HEK293 (cell line): ENCODE measurements around the gene SLC16A1.

Experiments
- CTCF ChIA-PET: fragments of 350-600 bp; formaldehyde crosslinking; extraction: SDS; loops from one replicate; lab custom pipeline; 2021; ENCODE audit warnings: antibody characterized with exemption; lab: Yijun Ruan, JAX
- POLR2A ChIA-PET: fragments of 300-600 bp; formaldehyde crosslinking; extraction: SDS; loops from one replicate; lab custom pipeline; 2020; ENCODE audit warnings: antibody characterized with exemption, inconsistent platforms; lab: Yijun Ruan, JAX
- H3K27ac ChIP-seq: fragments of 200-500 bp; sonication (Bioruptor generic); 2 replicates; pipeline ENCODE4 v1.5.1; 2014; ENCODE audit warnings: low read depth, low read length, control low read depth, inconsistent platforms; ENCODE audit errors: extremely low read depth
- H3K36me3 ChIP-seq, 2 experiments: fragments of 200-500 bp in 1 of 2; sonication (Bioruptor generic) in 1 of 2; 1 replicate in 1 of 2; 2 replicates in 1 of 2; pipeline ENCODE4 v1.5.1; 2014 to 2017; ENCODE audit warnings: inconsistent platforms in 2 of 2, low read length in 2 of 2; ENCODE audit not compliant: control insufficient read depth in 2 of 2, insufficient read depth in 1 of 2
- H3K4me1 ChIP-seq: fragments of 200-500 bp; sonication (Bioruptor generic); 2 replicates; pipeline ENCODE4 v1.5.1; 2014; ENCODE audit warnings: mild to moderate bottlenecking, low read length, inconsistent platforms; ENCODE audit not compliant: control insufficient read depth, insufficient read depth
- H3K4me3 ChIP-seq: 2 replicates; pipeline ENCODE4 v1.5.1; 2011; ENCODE audit warnings: low read depth, mild to moderate bottlenecking, control low read depth, low read length, moderate library complexity
- H3K9me3 ChIP-seq: fragments of 200-500 bp; sonication (Bioruptor generic); 2 replicates; pipeline ENCODE4 v1.5.1; 2014; ENCODE audit warnings: low read depth, low read length, inconsistent platforms; ENCODE audit not compliant: control insufficient read depth, insufficient read depth
- KLF16 ChIP-seq: fragments of 450-650 bp; formaldehyde crosslinking; IDR thresholded peaks from 2 replicates; pipeline ENCODE4 v1.5.1; 2017; ENCODE audit warnings: missing biosample characterization, missing genetic modification characterization
- KLF17 ChIP-seq: fragments of 450-650 bp; formaldehyde crosslinking; IDR thresholded peaks from 2 replicates; pipeline ENCODE4 v1.5.1; 2016; ENCODE audit warnings: missing biosample characterization, missing genetic modification characterization
- MZF1 ChIP-seq: fragments of 450-650 bp; formaldehyde crosslinking; IDR thresholded peaks from 2 replicates; pipeline ENCODE4 v1.5.1; 2017; ENCODE audit warnings: missing biosample characterization, missing genetic modification characterization, borderline replicate concordance
- SCRT2 ChIP-seq: fragments of 450-650 bp; formaldehyde crosslinking; IDR thresholded peaks from 2 replicates; pipeline ENCODE4 v1.5.1; 2016; ENCODE audit warnings: missing biosample characterization, missing genetic modification characterization
- SP2 ChIP-seq: fragments of 450-650 bp; formaldehyde crosslinking; IDR thresholded peaks from 2 replicates; pipeline ENCODE4 v1.5.1; 2016; ENCODE audit warnings: missing biosample characterization, missing genetic modification characterization
- ZBTB17 ChIP-seq: fragments of 450-650 bp; formaldehyde crosslinking; IDR thresholded peaks from 2 replicates; pipeline ENCODE4 v1.5.1; 2016; ENCODE audit warnings: missing biosample characterization, missing genetic modification characterization
- ZBTB20 ChIP-seq: fragments of 450-650 bp; formaldehyde crosslinking; IDR thresholded peaks from 2 replicates; pipeline ENCODE4 v1.5.1; 2016; ENCODE audit warnings: missing biosample characterization, missing genetic modification characterization
- ZFHX2 ChIP-seq: fragments of 450-650 bp; formaldehyde crosslinking; conservative IDR thresholded peaks from 2 replicates; pipeline ENCODE4 v1.5.1; 2016; ENCODE audit warnings: missing biosample characterization, missing genetic modification characterization
- ZIC2 ChIP-seq: fragments of 450-650 bp; formaldehyde crosslinking; IDR thresholded peaks from 2 replicates; pipeline ENCODE4 v1.5.1; 2016; ENCODE audit warnings: missing biosample characterization, missing genetic modification characterization
- ZNF2 ChIP-seq: fragments of 450-650 bp; formaldehyde crosslinking; IDR thresholded peaks from 2 replicates; pipeline ENCODE4 v1.5.1; 2016; ENCODE audit warnings: missing biosample characterization, missing genetic modification characterization
- ZNF211 ChIP-seq: fragments of 450-650 bp; formaldehyde crosslinking; IDR thresholded peaks from 2 replicates; pipeline ENCODE4 v1.5.1; 2016; ENCODE audit warnings: low read depth, missing biosample characterization, missing genetic modification characterization
- ZNF335 ChIP-seq: fragments of 450-650 bp; formaldehyde crosslinking; conservative IDR thresholded peaks from 2 replicates; pipeline ENCODE4 v1.5.1; 2016; ENCODE audit warnings: missing biosample characterization, missing genetic modification characterization
- ZNF48 ChIP-seq: fragments of 450-650 bp; formaldehyde crosslinking; IDR thresholded peaks from 2 replicates; pipeline ENCODE4 v1.5.1; 2016; ENCODE audit warnings: missing biosample characterization, missing genetic modification characterization
- ZNF521 ChIP-seq: fragments of 450-650 bp; formaldehyde crosslinking; IDR thresholded peaks from 2 replicates; pipeline ENCODE4 v1.5.1; 2017; ENCODE audit warnings: missing biosample characterization, mild to moderate bottlenecking, missing genetic modification characterization
- ZNF600 ChIP-seq: fragments of 450-650 bp; formaldehyde crosslinking; IDR thresholded peaks from 2 replicates; pipeline ENCODE4 v1.5.1; 2016; ENCODE audit warnings: missing biosample characterization, missing genetic modification characterization
- ZNF707 ChIP-seq: fragments of 450-650 bp; formaldehyde crosslinking; IDR thresholded peaks from 2 replicates; pipeline ENCODE4 v1.5.1; 2016; ENCODE audit warnings: missing biosample characterization, missing genetic modification characterization
- ZNF768 ChIP-seq: fragments of 450-650 bp; formaldehyde crosslinking; IDR thresholded peaks from 2 replicates; pipeline ENCODE4 v1.5.1; 2018; ENCODE audit warnings: missing biosample characterization, mild to moderate bottlenecking, missing genetic modification characterization
- TF ChIP-seq, protein P1 (sequence below): fragments of 450-650 bp; formaldehyde crosslinking; IDR thresholded peaks from 2 replicates; pipeline ENCODE4 v1.5.1; 2016; ENCODE audit warnings: missing biosample characterization, missing genetic modification characterization
- TF ChIP-seq, protein P2 (sequence below): fragments of 450-650 bp; formaldehyde crosslinking; IDR thresholded peaks from 2 replicates; pipeline ENCODE4 v1.5.1; 2017; ENCODE audit warnings: missing biosample characterization, missing genetic modification characterization

SLC16A1 gene

GRCh38 chr1:112954945-112955772 lies 837 bp downstream of the SLC16A1 start (continued):
- TF ChIP-seq, protein P1, sequence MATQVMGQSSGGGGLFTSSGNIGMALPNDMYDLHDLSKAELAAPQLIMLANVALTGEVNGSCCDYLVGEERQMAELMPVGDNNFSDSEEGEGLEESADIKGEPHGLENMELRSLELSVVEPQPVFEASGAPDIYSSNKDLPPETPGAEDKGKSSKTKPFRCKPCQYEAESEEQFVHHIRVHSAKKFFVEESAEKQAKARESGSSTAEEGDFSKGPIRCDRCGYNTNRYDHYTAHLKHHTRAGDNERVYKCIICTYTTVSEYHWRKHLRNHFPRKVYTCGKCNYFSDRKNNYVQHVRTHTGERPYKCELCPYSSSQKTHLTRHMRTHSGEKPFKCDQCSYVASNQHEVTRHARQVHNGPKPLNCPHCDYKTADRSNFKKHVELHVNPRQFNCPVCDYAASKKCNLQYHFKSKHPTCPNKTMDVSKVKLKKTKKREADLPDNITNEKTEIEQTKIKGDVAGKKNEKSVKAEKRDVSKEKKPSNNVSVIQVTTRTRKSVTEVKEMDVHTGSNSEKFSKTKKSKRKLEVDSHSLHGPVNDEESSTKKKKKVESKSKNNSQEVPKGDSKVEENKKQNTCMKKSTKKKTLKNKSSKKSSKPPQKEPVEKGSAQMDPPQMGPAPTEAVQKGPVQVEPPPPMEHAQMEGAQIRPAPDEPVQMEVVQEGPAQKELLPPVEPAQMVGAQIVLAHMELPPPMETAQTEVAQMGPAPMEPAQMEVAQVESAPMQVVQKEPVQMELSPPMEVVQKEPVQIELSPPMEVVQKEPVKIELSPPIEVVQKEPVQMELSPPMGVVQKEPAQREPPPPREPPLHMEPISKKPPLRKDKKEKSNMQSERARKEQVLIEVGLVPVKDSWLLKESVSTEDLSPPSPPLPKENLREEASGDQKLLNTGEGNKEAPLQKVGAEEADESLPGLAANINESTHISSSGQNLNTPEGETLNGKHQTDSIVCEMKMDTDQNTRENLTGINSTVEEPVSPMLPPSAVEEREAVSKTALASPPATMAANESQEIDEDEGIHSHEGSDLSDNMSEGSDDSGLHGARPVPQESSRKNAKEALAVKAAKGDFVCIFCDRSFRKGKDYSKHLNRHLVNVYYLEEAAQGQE (tag by site-specific recombination), result peak; percentile 29; the same call in 1 of the 2 replicates
- TF ChIP-seq, protein P2, sequence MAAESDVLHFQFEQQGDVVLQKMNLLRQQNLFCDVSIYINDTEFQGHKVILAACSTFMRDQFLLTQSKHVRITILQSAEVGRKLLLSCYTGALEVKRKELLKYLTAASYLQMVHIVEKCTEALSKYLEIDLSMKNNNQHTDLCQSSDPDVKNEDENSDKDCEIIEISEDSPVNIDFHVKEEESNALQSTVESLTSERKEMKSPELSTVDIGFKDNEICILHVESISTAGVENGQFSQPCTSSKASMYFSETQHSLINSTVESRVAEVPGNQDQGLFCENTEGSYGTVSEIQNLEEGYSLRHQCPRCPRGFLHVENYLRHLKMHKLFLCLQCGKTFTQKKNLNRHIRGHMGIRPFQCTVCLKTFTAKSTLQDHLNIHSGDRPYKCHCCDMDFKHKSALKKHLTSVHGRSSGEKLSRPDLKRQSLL, result no peak
- 0 out of 2 replicates have a peak, but pooled peaks have one; percentile 56 for TF ChIP-seq MZF1 (tag by site-specific recombination)
- peak; percentile 23; the same call in 1 of the 2 replicates for TF ChIP-seq KLF17 (tag by site-specific recombination)
- TF ChIP-seq ZNF768 (tag by site-specific recombination), result no peak
- TF ChIP-seq ZIC2, result no peak
- peak; percentile 52; the same call in 1 of the 2 replicates for TF ChIP-seq ZBTB20 (tag by site-specific recombination)
- TF ChIP-seq ZNF521 (tag by site-specific recombination), result no peak
- no peak for TF ChIP-seq ZFHX2
- peak; percentile 83 for TF ChIP-seq ZBTB17 (tag by site-specific recombination)
- no peak for TF ChIP-seq KLF16 (tag by site-specific recombination)
- TF ChIP-seq ZNF707 (tag by site-specific recombination), result no peak
- TF ChIP-seq SCRT2, result peak; percentile 99
- TF ChIP-seq ZNF600 (tag by site-specific recombination), result peak; percentile 67
- TF ChIP-seq ZNF335 (tag by site-specific recombination), result peak; percentile 50; the same call in 1 of the 2 replicates
- peak; percentile 27; the same call in 1 of the 2 replicates for TF ChIP-seq SP2
- TF ChIP-seq ZNF48 (tag by site-specific recombination), result no peak

DNA sequence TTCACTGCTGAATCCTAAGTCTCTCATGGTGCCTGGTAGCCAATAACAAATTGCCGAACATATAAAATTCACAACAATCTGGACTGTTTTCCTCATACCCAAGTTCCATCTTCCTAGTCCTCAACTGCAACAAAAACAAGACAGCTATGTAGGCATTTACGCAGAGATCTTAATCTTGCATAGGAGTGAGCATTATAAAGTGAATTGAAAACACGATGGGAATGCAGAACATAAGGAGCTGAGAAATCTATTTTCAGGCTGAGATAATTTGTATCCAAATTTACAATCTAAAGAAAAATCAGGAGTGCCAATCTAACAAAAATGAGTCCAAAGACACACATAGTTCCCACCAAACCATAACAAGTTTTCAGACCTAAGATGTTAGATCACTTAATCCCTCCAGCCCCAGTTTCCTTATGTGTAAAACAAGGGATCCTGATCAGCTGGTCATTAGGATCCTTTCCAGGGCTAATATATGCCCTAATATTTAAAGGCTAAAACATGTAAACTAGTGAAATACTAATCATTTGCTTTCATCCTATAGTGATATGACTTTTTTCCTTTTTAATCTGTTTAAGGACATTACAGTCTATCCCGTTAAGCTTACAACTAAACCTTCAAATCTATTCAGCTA lies 1.9 kb downstream of the SLC16A1 start:
- Histone ChIP-seq H3K4me1 (no peaks in the 10 kb centered on the region), H3K9me3 (no peaks in the 10 kb centered on the region), H3K36me3 (peaks cover 0 to 7% of the 10 kb centered on the region in 2 experiments; a peak in 2 of 3 replicates), H3K4me3 (peak overlapping the region; percentile 88), H3K27ac (no peak overlapping the region)
- ChIA-PET CTCF (interaction anchor here (0.6 to 2.0 kb wide), 8 partner anchors 74 to 235 kb away, joined by 3 to 5 read pairs (median 4); partner anchors contain the start of gene LRIG2), POLR2A (interaction anchor here (1.2 to 2.3 kb wide), 3 partner anchors 17 to 119 kb away, joined by 5 to 11 read pairs (median 8); partner anchors contain the start of gene LRIG2)
- TF ChIP-seq ZNF211 (tag by site-specific recombination) (no peak), ZNF2 (tag by site-specific recombination) (0 out of 2 replicates have a peak, but pooled peaks have one; percentile 0)
